GM12873 (cell line): ENCODE results near the gene CLDN20.

Source experiments
- TF ChIP-seq, protein P1 (sequence below): IDR thresholded peaks from 2 replicates; pipeline ENCODE4 v1.5.1; 2012; ENCODE audit warnings: low read depth, mild to moderate bottlenecking, moderate library complexity, low read length, control low read depth; ENCODE audit not compliant: insufficient read depth; ENCODE audit errors: missing control alignments

CLDN20 gene

DNA sequence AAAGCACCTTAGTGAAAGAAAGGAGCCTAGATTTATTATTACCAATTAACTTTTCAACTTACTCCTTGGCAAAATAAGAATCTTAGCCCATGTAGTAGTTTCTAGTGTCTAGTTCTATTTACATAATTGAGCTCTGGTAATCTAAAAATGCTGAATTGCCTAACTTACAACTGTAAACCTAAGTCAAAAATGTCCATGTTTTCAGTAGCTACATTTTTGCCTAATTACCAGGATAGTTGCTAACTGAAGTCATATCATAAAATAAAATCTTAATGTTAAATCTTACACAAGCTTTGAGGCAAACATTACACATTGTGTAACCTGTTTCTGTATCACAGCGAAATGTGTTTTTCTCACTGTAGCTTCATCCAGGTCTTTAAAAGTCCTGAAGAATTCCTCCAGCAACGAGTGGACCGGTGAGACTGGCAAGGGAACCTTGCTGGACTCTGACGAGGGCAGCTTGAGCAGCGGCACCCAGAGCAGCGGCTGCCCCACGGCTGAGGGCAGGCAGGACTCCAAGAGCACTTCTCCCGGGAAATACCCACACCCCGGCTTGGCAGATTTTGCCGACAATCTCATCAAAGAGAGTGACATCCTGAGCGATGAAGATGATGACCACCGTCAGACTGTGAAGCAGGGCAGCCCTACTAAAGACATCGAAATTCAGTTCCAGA lies 7.6 kb upstream of the CLDN20 start:
- TF ChIP-seq, protein P1, sequence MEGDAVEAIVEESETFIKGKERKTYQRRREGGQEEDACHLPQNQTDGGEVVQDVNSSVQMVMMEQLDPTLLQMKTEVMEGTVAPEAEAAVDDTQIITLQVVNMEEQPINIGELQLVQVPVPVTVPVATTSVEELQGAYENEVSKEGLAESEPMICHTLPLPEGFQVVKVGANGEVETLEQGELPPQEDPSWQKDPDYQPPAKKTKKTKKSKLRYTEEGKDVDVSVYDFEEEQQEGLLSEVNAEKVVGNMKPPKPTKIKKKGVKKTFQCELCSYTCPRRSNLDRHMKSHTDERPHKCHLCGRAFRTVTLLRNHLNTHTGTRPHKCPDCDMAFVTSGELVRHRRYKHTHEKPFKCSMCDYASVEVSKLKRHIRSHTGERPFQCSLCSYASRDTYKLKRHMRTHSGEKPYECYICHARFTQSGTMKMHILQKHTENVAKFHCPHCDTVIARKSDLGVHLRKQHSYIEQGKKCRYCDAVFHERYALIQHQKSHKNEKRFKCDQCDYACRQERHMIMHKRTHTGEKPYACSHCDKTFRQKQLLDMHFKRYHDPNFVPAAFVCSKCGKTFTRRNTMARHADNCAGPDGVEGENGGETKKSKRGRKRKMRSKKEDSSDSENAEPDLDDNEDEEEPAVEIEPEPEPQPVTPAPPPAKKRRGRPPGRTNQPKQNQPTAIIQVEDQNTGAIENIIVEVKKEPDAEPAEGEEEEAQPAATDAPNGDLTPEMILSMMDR: no peak

DNA sequence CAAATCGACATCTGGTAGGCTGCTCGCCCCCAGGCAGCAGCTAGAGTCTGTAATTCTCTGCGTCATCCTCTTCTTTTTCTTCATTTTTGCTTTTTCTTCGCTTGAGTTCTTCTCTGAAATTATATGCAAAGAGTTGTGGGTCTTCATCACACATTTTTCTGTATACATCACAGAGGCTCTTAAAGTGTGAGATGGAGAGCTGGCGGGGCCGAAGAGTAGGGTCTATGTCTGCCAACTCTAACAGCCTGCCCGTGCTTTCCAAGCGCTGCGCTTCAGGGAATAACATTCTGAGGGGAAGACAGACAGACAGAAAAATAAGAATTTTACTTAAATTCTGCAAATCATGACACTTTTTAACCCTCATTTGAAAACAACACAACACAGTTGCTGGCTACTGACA lies 6.0 kb upstream of the CLDN20 start:
- TF ChIP-seq, protein P1: no peak

DNA sequence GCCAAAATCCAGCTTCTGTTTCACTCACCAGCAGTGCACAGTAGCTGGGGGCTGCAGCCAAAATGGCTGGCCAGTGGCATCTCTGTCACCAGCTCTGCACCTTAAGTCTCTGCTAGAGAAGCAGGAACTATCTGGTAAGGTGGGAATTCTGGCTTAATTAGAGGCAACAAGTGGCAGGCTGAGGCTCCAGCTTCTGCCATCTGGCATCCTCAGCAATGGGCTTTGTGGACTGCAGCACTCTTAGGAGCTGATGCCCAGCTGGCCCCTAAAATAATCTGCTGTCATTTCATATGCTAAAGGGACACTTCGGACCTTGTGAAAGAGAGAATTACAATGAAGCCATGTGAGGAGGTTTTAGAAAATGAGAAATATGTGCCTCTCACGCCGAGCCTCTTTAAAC lies 4.6 kb upstream of the CLDN20 start:
- TF ChIP-seq, protein P1: no peak

DNA sequence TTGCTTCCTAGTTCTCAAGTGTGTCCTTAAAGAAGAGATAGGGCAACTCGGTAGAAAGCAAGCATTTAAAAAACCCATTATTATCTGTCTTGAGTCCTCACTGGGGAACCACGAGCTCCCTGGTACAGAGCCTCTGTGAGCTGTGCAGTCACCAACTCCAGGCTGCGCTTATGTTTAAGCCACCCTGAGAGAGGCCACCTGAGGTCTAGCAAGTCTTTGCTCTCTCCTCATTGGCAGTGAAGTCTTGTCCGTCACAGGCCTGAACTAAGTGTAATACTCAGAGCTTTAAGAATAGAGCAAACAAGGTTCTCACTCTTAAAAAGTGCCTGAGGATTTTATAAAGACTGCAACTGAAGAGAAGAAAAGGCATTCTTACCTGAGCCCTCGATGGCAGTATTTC lies 3.9 kb upstream of the CLDN20 start:
- TF ChIP-seq, protein P1: no peak

DNA sequence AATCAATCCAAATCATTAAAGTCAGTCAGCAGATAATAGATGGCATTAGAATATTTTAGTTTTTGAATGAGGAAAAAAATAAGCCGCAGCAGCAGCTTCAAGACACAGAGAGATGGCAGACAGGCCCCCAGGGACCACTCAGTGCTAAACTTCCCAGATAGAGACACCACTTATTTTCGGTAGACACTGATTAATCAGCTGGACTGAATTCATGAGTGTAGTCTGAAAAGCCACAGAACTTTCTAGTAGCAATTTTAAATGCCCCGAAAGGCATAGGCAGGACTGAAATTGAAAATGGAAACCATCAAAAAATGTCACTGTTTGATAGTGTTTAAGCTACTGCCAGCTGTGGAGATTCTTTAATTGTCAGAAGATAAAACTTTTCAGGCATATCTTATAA lies 3.1 kb upstream of the CLDN20 start:
- TF ChIP-seq, protein P1: no peak

DNA sequence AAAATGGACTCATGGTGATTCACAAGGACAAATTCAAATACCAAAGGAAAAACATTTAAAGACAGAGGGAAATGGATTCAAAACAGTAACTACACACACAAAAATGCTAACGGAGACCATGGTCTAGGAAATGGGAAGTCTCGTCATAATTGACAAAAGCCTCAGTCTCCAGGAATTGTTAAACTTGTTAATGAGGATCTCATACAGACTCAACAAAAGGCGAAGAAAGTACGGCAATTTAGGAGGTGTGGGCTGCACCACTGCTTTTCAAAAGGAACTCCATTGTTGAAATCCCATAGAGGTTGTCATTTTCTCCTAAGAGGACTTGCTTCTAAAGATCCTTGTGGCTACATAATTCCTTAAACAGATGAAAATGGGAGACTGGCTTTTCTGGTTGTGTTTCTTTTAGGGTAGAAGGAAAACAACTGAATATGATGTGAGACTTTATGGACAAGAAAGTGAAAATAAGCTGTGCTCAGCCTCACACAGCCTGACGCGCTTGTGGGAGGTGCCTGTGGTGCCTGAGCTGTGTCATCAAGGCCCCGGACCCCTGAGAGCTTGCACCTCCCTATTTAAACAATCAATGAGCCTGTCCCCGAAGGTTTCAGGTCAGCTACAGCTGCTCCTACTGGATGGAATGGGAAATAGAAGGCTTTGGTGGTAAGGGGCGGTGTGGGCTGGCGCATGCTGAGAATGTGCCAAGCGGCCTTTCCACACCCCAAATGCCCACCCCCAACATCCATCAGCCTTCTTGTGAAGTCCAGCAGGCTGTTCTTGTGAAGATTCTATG lies 2.5 kb upstream of the CLDN20 start:
- TF ChIP-seq, protein P1: no peak

DNA sequence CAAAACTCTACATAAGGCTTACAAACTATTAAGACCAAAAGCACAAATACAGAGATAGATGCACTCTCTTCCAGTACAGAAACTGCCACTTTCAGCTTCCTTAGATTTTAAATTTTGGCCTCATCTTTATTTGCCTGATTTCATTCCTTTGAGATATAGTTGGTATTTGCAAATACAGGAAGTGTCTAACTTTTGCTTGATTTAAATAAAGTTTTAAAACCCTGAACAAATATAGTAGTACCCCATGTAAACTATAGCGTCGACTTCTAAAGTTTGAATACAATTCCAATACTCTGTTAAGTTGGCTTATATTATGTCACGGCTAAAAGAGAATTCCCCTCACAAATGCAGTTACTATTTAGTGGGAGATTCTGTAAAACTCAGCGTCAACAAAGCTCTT lies 1.2 kb upstream of the CLDN20 start:
- TF ChIP-seq, protein P1: no peak
